ENCODE results near the gene HLA-DQB1. TPM values are rescaled to one million over a fixed set of nuclear protein-coding genes. Genes with fewer than 3 reads are reported as not detected.
"Not testable (repeated sequence)": the region's sequence is repeated elsewhere in the genome, so short reads cannot be mapped to it uniquely, and the experiment has no call there.

HLA-DQB1 gene
- total RNA-seq = 0.68 TPM

DNA sequence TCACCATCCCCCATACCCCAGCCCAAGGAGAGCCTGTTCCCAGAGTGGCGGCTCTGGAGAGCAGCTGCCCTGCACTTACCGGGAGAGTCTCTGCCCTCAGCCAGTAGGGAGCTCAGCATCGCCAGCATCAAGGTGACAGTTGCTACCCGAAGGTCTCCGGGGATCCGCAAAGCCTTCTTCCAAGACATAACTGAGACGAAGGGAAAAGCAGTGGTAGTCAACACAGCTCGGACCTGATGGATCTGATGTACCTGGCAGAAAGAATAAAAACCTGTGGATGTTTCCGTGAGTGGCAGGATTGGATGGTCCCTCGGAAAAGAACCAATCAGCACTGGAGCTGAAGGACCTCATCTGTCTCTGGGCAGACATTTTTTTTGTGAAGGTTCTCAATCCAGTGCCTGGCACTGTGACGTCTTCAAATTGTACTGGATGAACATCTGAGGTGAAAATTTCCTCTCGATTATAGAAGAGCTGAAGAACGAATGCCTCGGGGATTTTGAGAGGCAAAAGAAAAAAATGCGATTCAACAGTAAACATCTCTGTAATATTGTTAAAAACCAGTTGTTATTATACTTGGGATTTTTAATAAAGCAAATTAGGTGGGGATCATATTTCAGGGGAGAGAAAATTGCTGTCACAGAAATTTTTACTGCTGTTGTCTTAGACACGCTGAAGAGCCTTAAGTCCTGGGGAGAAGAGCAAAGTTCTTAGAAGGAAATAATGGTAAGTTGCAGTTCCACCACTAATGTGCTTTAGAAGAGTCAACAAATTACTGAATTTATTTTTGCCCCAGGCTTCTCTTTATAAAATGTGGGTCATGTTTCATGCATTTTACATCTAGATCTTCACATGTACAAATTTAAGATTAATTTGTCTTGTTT, at the start of gene HLA-DQB1:
Gene HLA-DQB1, minus strand, starts transcription at position 238 of the 881 bp plus-strand sequence. Its CDS starts 50 bp downstream, at position 188.
- ATAC-seq = peak; percentile 91
- DNase-seq (ENCODE audit: low spot score) = no peak

DNA sequence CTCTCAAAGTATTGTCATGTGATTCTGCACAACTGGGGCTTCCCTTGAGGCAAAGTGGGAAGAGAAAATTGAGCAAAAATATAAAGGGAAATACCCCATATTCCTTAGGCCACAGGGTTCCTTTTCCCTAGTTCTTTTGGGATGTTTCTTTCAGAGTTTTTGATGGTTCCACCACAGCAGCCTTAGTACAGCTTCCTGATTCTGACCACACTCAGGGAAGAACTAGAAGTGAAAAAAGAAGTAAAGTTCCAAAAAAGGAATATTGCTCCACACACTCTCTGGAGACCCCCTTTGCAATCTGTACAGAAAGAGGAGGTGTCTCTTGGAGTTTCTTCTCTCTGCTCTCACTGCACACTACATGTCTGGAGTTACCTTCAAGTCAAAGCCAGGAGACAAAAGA, 46.8 kb upstream of the HLA-DQB1 start:
- DNase-seq (ENCODE audit: low spot score) = no peak
- ATAC-seq = no peak

GRCh38 chr6:32709625-32710024, 43.2 kb upstream of the HLA-DQB1 start:
- ATAC-seq = no peak

DNA sequence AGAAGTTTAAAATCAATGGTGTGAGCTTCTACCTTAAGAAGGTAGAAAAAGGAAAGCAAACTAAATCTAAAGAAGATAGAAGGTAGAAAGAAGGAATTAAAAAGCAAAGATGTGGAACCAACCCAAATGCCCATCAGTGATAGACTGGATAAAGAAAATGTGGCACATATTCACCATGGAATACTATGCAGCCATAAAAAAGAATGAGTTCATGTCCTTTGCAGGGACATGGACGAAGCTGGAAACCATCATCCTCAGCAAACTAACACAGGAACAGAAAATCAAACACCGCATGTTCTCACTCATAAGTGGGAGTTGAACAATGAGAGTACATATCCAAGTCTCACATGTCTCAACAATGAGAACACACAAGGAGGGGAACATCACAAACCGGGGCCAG, 38.7 kb upstream of the HLA-DQB1 start:
- DNase-seq (ENCODE audit: low spot score); ATAC-seq: not testable (repeated sequence)

More at GRCh38 chr6:32709625-32710024, 43.2 kb upstream of the HLA-DQB1 start:
- no peak for DNase-seq (ENCODE audit: low spot score)

GRCh38 chr6:32703347-32703746, 36.9 kb upstream of the HLA-DQB1 start:
- ATAC-seq (no peak), DNase-seq (ENCODE audit: low spot score) (no peak)

DNA sequence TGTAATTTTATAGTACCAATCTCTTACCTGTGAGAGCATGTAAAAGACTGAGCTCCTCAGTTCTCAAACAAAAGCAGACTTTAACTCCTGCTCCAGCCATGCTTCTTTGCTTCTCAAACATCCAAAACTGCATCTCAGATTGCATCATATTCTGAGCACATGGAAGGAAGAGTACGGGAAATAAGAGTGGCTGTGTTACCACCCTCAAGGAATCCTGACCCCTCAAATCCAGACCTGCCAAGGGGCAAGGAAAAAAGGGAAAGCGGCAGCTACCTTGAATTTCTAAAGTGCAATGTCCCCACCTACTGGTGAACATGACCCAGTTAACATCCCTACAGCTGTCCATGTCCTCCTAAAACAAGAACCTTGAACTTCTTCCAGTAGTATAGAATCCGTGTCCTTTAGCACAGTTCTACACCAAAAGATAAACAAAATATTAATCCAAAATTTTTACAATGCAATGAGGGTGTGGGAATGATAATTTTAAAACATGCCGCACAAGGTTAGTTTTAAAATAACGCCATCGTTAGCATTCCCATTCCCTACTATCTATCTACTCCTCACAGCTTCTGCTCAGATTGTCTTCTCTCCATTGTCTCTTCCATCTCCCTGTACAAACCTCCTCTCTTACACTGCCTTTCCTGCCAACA, 34.1 kb upstream of the HLA-DQB1 start:
- DNase-seq (ENCODE audit: low spot score) (peak; percentile 46), ATAC-seq (peak; percentile 88)

DNA sequence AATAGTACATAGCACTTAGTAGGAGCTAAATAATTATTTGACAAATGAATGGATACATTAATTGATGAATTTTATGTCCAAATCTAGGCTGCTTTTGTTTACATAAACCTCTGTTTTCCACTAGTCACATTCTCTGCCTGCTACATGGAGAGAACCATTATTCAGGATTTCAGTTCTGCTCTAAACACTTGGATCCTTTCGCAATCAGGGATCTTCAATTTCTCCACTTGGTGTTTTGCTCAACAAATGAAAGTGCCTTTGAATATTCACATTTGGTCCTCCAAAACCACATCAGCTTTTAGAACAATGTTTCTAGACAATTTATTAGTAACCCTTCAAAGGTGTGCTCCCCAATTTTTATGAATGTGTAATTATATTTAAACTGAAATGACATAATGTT, 30.6 kb upstream of the HLA-DQB1 start:
- ATAC-seq = no peak
- DNase-seq (ENCODE audit: low spot score) = no peak

DNA sequence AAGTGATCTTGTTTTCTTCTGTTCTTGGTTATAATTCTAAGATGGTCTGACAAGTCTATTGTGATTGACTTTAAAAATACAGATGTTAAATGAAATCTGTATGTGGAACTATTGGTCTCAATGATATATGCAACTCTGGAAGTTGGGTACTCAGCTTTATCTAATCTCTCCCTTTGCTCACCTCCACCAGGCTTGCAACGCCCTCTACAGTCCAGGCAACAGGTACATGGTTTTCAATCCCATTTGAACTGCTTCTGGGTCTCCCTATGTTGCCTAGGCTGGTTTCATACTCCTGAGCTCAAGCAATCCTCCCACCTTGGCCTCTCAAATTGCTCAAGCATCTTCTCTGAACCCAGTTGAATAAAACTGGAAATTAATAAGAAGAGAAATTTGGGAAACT, 25.6 kb upstream of the HLA-DQB1 start:
- DNase-seq (ENCODE audit: low spot score) (no peak), ATAC-seq (peak; percentile 60)

GRCh38 chr6:32689531-32690501, 23.4 kb upstream of the HLA-DQB1 start:
- ATAC-seq = no peak
- no peak for DNase-seq (ENCODE audit: low spot score)

DNA sequence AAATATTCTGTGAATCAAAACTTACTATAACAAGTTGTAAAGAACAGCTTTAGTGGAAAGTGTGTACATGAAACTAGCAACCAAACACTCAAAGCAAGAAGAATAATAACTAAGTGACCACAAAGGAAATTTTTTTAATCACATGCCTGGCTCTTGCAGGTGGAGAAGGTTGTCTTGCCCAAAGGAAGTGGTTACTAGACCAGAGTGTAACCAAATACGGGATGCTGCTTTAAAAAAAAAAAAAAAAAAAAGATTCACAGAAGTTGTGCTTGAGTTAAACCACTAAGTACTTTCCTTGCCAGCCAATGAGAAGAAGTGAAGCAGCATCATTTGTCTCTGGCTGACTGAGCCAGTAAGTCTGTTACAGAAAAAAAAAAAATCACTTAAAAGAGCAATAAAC, 19.1 kb upstream of the HLA-DQB1 start:
- no peak for ATAC-seq
- no peak for DNase-seq (ENCODE audit: low spot score)

DNA sequence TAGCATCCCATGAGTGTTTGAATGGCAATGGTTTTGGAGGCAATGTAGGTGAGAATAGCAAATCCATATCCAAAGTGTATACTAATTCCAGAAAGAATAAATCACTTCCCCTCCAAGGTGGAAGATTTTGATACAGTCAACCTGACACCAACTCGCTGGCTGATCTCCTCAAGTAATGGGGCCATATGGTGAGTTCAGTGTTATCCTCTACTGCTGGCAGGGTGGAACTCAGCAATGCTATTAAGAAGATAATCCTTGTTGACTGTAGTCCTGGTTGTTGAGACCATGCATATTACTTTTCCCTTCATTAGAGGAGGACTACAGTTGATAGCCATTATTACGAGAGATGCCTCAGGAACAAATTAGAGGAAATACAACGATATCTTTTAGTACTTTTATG, 17.8 kb upstream of the HLA-DQB1 start:
- ATAC-seq (no peak), DNase-seq (ENCODE audit: low spot score) (no peak)

GRCh38 chr6:32680055-32680454, 13.6 kb upstream of the HLA-DQB1 start:
- ATAC-seq (no peak), DNase-seq (ENCODE audit: low spot score) (no peak)

DNA sequence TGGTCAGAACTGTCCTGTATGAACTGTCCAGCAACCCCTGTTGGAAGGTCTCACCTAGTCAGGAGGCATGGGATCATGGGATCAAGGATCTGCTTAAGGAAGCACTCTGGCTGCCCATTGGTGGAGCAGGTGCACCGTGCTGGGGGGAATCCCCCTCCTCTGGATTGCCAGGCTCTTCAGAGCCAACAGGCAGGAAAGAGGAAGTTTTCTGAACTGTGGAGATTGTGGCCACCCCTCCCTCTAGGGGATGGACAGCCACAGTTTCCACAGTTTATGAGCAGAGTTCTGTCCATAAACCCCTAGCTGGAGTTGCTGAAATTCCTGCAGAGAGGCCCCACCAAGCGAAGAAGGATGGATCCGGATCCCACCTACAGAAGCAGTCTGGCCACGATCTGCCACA, 13.0 kb upstream of the HLA-DQB1 start:
- no peak for ATAC-seq

DNA sequence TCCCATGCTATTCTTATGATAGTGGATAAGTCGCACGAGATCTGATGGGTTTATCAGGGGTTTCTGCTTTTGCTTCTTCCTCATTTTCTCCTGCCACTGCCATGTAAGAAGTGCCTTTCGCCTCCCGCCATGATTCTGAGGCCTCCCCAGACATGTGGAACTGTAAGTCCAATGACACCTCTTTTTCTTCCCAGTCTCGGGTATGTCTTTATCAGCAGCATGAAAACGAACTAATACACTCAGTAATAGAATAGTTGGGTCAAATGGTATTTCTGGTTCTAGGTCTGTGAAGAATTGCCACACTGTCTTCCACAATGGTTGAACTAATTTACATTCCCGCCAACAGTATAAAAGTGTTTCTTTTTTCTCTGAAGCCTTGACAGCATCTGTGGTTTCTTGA, 7.7 kb upstream of the HLA-DQB1 start:
- not testable (repeated sequence) for DNase-seq (ENCODE audit: low spot score); ATAC-seq

More for the DNA sequence above, 13.0 kb upstream of the HLA-DQB1 start:
- DNase-seq (ENCODE audit: low spot score) = no peak

DNA sequence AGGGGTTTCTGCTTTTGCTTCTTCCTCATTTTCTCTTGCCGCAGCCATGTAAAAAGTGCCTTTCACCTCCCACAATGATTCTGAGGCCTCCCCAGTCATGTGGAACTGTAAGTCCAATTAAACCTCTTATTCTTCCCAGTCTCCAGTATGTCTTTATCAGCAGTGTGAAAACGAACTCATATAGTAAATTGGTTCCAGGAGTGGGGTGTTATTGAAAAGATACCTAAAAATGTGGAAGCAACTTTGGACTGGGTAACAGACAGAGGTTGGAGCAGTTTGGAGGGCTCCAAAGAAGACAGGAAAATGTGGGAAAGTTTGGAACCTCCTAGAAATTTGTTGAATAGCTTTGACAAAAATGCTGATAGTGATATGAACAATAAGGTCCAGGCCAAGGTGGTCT, 5.5 kb upstream of the HLA-DQB1 start:
- not testable (repeated sequence) for DNase-seq (ENCODE audit: low spot score); ATAC-seq

DNA sequence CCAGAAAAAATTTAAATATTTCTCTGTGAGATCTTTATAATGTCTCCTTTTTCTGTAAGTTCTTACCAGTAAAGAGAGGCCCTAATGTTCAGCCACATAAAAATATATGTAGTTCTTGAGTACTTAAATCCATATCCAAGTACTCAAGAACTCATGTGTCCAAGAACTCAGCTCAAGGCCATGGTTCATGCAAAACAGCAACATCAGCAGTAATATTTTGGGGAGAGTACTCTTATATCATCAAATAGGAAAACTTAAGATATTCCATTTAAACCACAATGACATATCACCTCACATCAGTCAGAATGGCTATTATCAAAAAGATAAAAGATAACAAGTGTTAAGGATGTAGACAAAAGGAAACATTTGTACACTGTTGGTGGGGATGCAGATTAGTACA, 3.4 kb upstream of the HLA-DQB1 start:
- ATAC-seq (no peak), DNase-seq (ENCODE audit: low spot score) (no peak)

GRCh38 chr6:32669240-32669639, 2.8 kb upstream of the HLA-DQB1 start:
- DNase-seq (ENCODE audit: low spot score) (no peak), ATAC-seq (no peak)

DNA sequence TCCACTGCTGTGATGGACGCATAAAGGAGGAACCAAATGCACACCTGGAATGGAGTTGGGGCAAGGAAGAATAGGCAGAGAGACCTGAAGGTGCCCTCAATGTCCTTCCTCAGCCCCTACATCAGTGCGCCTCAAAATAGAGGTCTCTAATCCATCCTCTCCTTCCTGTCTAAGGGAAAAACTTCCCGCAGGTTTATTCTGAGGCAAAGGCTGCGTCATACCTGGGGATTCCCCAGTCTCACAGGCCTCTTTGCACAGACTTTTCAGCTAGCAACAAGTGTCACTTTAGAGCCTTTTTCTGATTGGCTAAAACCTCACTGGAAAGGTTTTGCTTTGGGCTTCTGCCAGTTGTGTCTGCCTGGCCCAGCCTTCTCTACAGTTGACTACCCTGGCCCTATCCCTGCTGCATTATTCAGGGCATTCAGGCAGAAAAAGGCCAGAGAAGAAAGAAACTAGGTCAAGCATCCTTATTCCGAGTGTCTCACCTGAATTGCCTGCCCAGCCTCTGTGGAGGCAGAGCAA, 1.8 kb upstream of the HLA-DQB1 start:
- ATAC-seq (peak; percentile 33), DNase-seq (ENCODE audit: low spot score) (no peak)

GRCh38 chr6:32665661-32666060, 796 bp downstream of the HLA-DQB1 start:
- ATAC-seq (no peak), DNase-seq (ENCODE audit: low spot score) (no peak)

DNA sequence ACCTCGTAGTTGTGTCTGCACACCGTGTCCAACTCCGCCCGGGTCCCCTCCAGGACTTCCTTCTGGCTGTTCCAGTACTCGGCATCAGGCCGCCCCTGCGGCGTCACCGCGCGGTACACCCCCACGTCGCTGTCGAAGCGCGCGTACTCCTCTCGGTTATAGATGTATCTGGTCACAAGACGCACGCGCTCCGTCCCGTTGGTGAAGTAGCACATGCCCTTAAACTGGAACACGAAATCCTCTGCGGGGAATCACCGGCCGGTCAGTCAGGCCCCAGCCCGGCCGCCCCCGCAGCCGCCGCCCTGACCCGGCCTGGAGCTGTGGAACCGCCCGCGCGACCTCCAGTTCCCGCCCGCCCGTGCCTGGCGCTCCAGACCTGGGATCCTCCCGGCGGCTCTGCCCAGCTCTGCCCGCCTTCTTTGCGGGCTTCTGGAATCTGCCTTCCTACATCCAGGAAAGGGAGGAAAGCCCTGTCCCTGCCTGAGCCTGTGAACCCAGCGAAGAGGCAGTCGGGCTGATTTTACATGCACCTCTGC, 1.6 kb downstream of the HLA-DQB1 start:
- peak; percentile 25 for ATAC-seq
- no peak for DNase-seq (ENCODE audit: low spot score)
